Neural cell (in vitro differentiated cells): ENCODE data around the gene SMPD3. TPM values are rescaled to one million over a fixed set of nuclear protein-coding genes. Genes with fewer than 3 reads are reported as not detected.

Source experiments
- H2AFZ ChIP-seq: fragments of 200-600, 300-800 bp; sonication (generic), shearing (Covaris generic); 2 replicates; pipeline ENCODE4 v1.6.0; 2014; ENCODE audit warnings: low read depth, mild to moderate bottlenecking, antibody characterized with exemption, low read length, moderate library complexity
- H3F3A ChIP-seq: fragments of 200-600 bp; shearing (Covaris generic); 2 replicates; pipeline ENCODE4 v1.6.1; 2016; ENCODE audit warnings: mild to moderate bottlenecking, moderate library complexity, mixed read lengths, antibody characterized with exemption, low read length; ENCODE audit not compliant: insufficient read depth, poor library complexity, severe bottlenecking
- H3K27ac ChIP-seq: fragments of 200-600, 300-800 bp; sonication (generic), shearing (Covaris generic); 2 replicates; pipeline ENCODE4 v1.5.1; 2014; ENCODE audit warnings: mild to moderate bottlenecking, low read length, moderate library complexity
- H3K27me3 ChIP-seq: fragments of 300-800, 200-600 bp; sonication (generic), shearing (Covaris generic); 2 replicates; pipeline ENCODE4 v1.6.0; 2014; ENCODE audit warnings: mild to moderate bottlenecking, low read depth, low read length, moderate library complexity; ENCODE audit not compliant: insufficient read depth
- H3K36me3 ChIP-seq: fragments of 300-800, 200-600 bp; sonication (generic), shearing (Covaris generic); 2 replicates; pipeline ENCODE4 v1.5.1; 2014; ENCODE audit warnings: mild to moderate bottlenecking, antibody characterized with exemption, low read length, moderate library complexity; ENCODE audit not compliant: insufficient read depth
- H3K4me2 ChIP-seq: fragments of 300-800, 200-600 bp; sonication (generic), shearing (Covaris generic); 2 replicates; pipeline ENCODE4 v1.6.0; 2014; ENCODE audit warnings: mild to moderate bottlenecking, low read length
- H3K4me3 ChIP-seq: fragments of 300-800, 200-600 bp; sonication (generic), shearing (Covaris generic); 2 replicates; pipeline ENCODE4 v1.5.1; 2014; ENCODE audit warnings: mild to moderate bottlenecking, low read length, moderate library complexity
- H3K79me2 ChIP-seq: fragments of 200-600 bp; shearing (Covaris generic); replicated peaks from 2 replicates; pipeline ENCODE4 v1.6.0; 2014; ENCODE audit warnings: mild to moderate bottlenecking, low read length, moderate library complexity; ENCODE audit not compliant: insufficient read depth
- H3K9ac ChIP-seq: fragments of 300-800, 200-600 bp; sonication (generic), shearing (Covaris generic); 2 replicates; pipeline ENCODE4 v1.6.1; 2016; ENCODE audit warnings: mild to moderate bottlenecking, low read length, mixed read lengths
- H3K9me2 ChIP-seq: fragments of 200-600 bp; shearing (Covaris generic); 2 replicates; pipeline ENCODE4 v1.6.1; 2016; ENCODE audit warnings: mild to moderate bottlenecking, low read length, mixed read lengths; ENCODE audit not compliant: insufficient read depth
- H3K9me3 ChIP-seq: fragments of 200-600, 300-800 bp; sonication (generic), shearing (Covaris generic); 2 replicates; pipeline ENCODE4 v1.6.1; 2016; ENCODE audit warnings: mild to moderate bottlenecking, mixed run types, low read length, moderate library complexity, mixed read lengths
- H4K20me1 ChIP-seq: fragments of 200-600 bp; shearing (Covaris generic); 2 replicates; pipeline ENCODE4 v1.6.1; 2016; ENCODE audit warnings: mild to moderate bottlenecking, mixed run types; ENCODE audit not compliant: insufficient read depth
- CTCF ChIP-seq: fragments of 450-650 bp; IDR thresholded peaks from 2 replicates; pipeline ENCODE4 v1.5.1; 2014; ENCODE audit warnings: antibody characterized with exemption, mild to moderate bottlenecking, moderate library complexity; ENCODE audit not compliant: poor library complexity, severe bottlenecking
- EP300 ChIP-seq: fragments of 450-650 bp; conservative IDR thresholded peaks from 2 replicates; pipeline ENCODE4 v1.6.1; 2014; ENCODE audit warnings: antibody characterized with exemption, mild to moderate bottlenecking, moderate library complexity; ENCODE audit not compliant: poor library complexity, severe bottlenecking
- EZH2 ChIP-seq: fragments of 200-600, 300-800 bp; shearing (Covaris generic), sonication (generic); IDR thresholded peaks from 2 replicates; pipeline ENCODE4 v1.6.1; 2014; ENCODE audit warnings: antibody characterized with exemption, low read length, borderline replicate concordance, mild to moderate bottlenecking; ENCODE audit not compliant: insufficient read depth, poor library complexity, severe bottlenecking
- MXI1 ChIP-seq: fragments of 450-650 bp; conservative IDR thresholded peaks from 2 replicates; pipeline ENCODE4 v1.6.1; 2014; ENCODE audit warnings: antibody characterized with exemption, mild to moderate bottlenecking; ENCODE audit not compliant: poor library complexity, severe bottlenecking
- POLR2AphosphoS5 ChIP-seq: IDR thresholded peaks from 2 replicates; pipeline ENCODE4 v1.6.1; 2012
- RAD21 ChIP-seq: fragments of 450-650 bp; conservative IDR thresholded peaks from 2 replicates; pipeline ENCODE4 v1.6.1; 2014; ENCODE audit warnings: antibody characterized with exemption, mild to moderate bottlenecking, moderate library complexity
- SMC3 ChIP-seq: fragments of 450-650 bp; conservative IDR thresholded peaks from 2 replicates; pipeline ENCODE4 v1.6.1; 2014; ENCODE audit warnings: antibody characterized with exemption, mild to moderate bottlenecking, moderate library complexity; ENCODE audit not compliant: poor library complexity
- TAF1 ChIP-seq: IDR thresholded peaks from 2 replicates; pipeline ENCODE4 v1.6.1; 2012; ENCODE audit warnings: low read depth
- polyA plus RNA-seq: library from polyadenylated mRNA; depleted of rRNA; stranded (reverse); fragments of >200 nt; gene quantifications from 2 replicates; pipeline ENCODE4 v1.2.3, GENCODE V29; 2014
- TF ChIP-seq, protein P1 (sequence below): IDR thresholded peaks from 2 replicates; pipeline ENCODE4 v1.6.1; 2012; ENCODE audit warnings: borderline replicate concordance

The SMPD3 gene
- polyA plus RNA-seq, 1 donor from 2014 or later = 42.7 TPM

DNA sequence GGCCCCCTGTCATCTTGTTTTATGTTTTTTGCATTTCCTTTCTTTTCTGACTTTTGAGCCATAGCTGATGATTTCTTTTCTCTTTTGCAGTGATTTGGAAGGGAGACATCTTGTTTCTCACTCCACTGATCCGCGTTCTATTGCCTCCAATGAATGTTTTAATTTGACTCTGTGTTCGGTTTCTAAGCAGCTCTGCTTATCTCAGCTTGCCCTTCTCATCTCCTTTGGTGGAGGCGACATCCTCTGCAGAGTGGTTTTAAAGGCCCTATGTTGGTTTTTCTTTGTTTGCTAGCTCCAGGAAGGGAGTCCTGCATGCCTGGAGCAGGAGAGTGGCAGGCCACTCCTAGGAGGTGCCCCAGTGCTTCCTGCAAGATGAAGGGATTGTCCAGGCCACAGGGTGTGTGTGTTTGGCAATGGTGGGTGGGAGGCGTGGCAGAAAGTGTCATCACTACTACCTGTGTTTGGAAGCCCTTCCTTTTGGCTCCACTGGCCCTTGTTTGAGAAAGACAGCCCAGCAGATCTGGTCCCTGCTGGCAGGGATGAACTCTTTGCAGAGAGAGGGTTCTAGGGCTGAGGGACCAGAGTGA is 13.6 kb downstream of the SMPD3 start:
- H3K27ac ChIP-seq = peak overlapping the region; percentile 67
- no peaks in the 10 kb centered on the region for H3K36me3 ChIP-seq
- no peak overlapping the region for H3K4me3 ChIP-seq
- H2AFZ ChIP-seq = peak overlapping the region; percentile 51
- H3K79me2 ChIP-seq = peaks cover 24% of the 10 kb centered on the region
- TF ChIP-seq MXI1 (no peak), SMC3 (no peak), CTCF (no peak), RAD21 (no peak), EZH2 (no peak), TAF1 (no peak)
- TF ChIP-seq, protein P1, sequence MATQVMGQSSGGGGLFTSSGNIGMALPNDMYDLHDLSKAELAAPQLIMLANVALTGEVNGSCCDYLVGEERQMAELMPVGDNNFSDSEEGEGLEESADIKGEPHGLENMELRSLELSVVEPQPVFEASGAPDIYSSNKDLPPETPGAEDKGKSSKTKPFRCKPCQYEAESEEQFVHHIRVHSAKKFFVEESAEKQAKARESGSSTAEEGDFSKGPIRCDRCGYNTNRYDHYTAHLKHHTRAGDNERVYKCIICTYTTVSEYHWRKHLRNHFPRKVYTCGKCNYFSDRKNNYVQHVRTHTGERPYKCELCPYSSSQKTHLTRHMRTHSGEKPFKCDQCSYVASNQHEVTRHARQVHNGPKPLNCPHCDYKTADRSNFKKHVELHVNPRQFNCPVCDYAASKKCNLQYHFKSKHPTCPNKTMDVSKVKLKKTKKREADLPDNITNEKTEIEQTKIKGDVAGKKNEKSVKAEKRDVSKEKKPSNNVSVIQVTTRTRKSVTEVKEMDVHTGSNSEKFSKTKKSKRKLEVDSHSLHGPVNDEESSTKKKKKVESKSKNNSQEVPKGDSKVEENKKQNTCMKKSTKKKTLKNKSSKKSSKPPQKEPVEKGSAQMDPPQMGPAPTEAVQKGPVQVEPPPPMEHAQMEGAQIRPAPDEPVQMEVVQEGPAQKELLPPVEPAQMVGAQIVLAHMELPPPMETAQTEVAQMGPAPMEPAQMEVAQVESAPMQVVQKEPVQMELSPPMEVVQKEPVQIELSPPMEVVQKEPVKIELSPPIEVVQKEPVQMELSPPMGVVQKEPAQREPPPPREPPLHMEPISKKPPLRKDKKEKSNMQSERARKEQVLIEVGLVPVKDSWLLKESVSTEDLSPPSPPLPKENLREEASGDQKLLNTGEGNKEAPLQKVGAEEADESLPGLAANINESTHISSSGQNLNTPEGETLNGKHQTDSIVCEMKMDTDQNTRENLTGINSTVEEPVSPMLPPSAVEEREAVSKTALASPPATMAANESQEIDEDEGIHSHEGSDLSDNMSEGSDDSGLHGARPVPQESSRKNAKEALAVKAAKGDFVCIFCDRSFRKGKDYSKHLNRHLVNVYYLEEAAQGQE = no peak
- H3K9ac ChIP-seq = peak overlapping the region; percentile 29
- H4K20me1 ChIP-seq = no peaks in the 10 kb centered on the region
- H3K9me3 ChIP-seq = no peaks in the 10 kb centered on the region
- H3F3A ChIP-seq = no peaks in the 10 kb centered on the region
- no peaks in the 10 kb centered on the region for H3K27me3 ChIP-seq
- H3K9me2 ChIP-seq = no peaks in the 10 kb centered on the region
- no peak overlapping the region for H3K4me2 ChIP-seq

DNA sequence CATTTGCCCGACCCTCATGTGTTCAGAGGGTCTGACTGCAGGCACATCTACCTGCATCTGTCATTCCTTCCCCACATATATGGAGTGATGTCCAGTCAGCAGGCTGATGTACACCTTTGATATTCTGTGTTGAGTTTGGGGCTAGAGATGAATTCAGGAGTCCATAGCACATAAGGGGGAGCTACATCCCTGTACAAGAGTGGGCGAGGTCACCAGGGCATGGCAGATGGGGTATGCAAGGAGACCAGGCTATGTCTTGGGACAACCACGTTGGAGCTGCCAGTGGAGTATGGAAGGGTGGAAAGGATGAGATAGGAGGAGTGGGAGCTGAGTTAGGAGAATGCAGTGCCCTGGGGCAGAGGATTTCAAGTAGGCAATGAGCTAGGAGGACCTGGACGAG is 15.0 kb downstream of the SMPD3 start:
- no peaks in the 10 kb centered on the region for H3K9me2 ChIP-seq
- no peak overlapping the region for H3K9ac ChIP-seq
- no peak for TF ChIP-seq TAF1
- TF ChIP-seq SMC3 = no peak
- TF ChIP-seq, protein P1 = no peak
- TF ChIP-seq POLR2AphosphoS5 = no peak
- TF ChIP-seq EP300 = no peak
- no peaks in the 10 kb centered on the region for H3F3A ChIP-seq
- peaks cover under 1% of the 10 kb centered on the region for H4K20me1 ChIP-seq
- no peak overlapping the region for H3K27ac ChIP-seq
- no peak overlapping the region for H3K4me2 ChIP-seq
- no peak overlapping the region for H3K4me3 ChIP-seq
- no peaks in the 10 kb centered on the region for H3K36me3 ChIP-seq
- no peaks in the 10 kb centered on the region for H3K9me3 ChIP-seq
- no peaks in the 10 kb centered on the region for H3K27me3 ChIP-seq
- H3K79me2 ChIP-seq = peaks cover 13% of the 10 kb centered on the region
- H2AFZ ChIP-seq = no peak overlapping the region
